K562 (cell line): ENCODE results near the gene ENTREP3. TPM values are rescaled to one million over a fixed set of nuclear protein-coding genes. Genes with fewer than 3 reads are reported as not detected.
A peak's percentile ranks its signal among the peaks of the same experiment; 100 is the strongest.

Experiments
- ASH1L ChIP-seq: fragments of 450-650 bp; IDR thresholded peaks from 2 replicates; pipeline ENCODE4 v1.6.1; 2018; ENCODE audit warnings: borderline replicate concordance, mild to moderate bottlenecking, low read depth; ENCODE audit not compliant: partially characterized antibody
- BHLHE40 ChIP-seq: IDR thresholded peaks from 2 replicates; pipeline ENCODE4 v1.6.1; 2011; ENCODE audit warnings: low read length, improper control_type of control experiment
- BRCA1 ChIP-seq, 2 experiments: fragments of 450-650 bp in 1 of 2; sonication (generic) in 1 of 2; formaldehyde crosslinking in 1 of 2; IDR thresholded peaks; 2 replicates each; pipeline versions ENCODE4 v1.5.0 to v1.6.1; 2017 to 2020; ENCODE audit warnings: mild to moderate bottlenecking in 1 of 2, missing genetic modification reagents in 1 of 2
- DPF2 ChIP-seq: fragments of 450-650 bp; IDR thresholded peaks from 2 replicates; pipeline ENCODE4 v1.6.1; 2016
- HCFC1 ChIP-seq: IDR thresholded peaks from 2 replicates; pipeline ENCODE4 v1.6.1; 2012; ENCODE audit warnings: low read depth, low read length, improper control_type of control experiment
- HDAC1 ChIP-seq, 2 experiments: fragments of 450-650 bp; IDR thresholded peaks; 2 replicates each; pipeline ENCODE4 v1.6.1; 2016 to 2017; ENCODE audit warnings: inconsistent platforms in 1 of 2, mild to moderate bottlenecking in 1 of 2, moderate library complexity in 1 of 2
- HDGF ChIP-seq: fragments of 450-650 bp; IDR thresholded peaks from 2 replicates; pipeline ENCODE4 v1.6.1; 2016
- HOXB6 ChIP-seq: fragments of 250-450 bp; sonication (Bioruptor Pico); IDR thresholded peaks from 2 replicates; pipeline ENCODE4 v1.5.1; 2022; ENCODE audit warnings: mild to moderate bottlenecking, borderline replicate concordance
- KDM1A ChIP-seq, 2 experiments: fragments of 450-650 bp; IDR thresholded peaks; 2 replicates each; pipeline ENCODE4 v1.6.1; 2016; ENCODE audit warnings: mild to moderate bottlenecking in 2 of 2
- KLF16 ChIP-seq: IDR thresholded peaks from 2 replicates; pipeline ENCODE4 v1.6.1; 2016; ENCODE audit warnings: antibody characterized with exemption
- MYC ChIP-seq, 2 experiments: fragments of 250-450 bp in 1 of 2; sonication (Bioruptor Pico) in 1 of 2; IDR thresholded peaks; 2 replicates each; pipeline versions ENCODE4 v1.5.1 to v1.6.1; 2012 to 2021; ENCODE audit warnings: low read depth in 2 of 2, borderline replicate concordance in 1 of 2, improper control_type of control experiment in 1 of 2, low read length in 1 of 2, mild to moderate bottlenecking in 1 of 2, moderate library complexity in 1 of 2
- NFATC3 ChIP-seq: fragments of 450-650 bp; IDR thresholded peaks from 2 replicates; pipeline ENCODE4 v1.6.1; 2017; ENCODE audit warnings: mild to moderate bottlenecking
- NR2C2 ChIP-seq, 2 experiments: fragments of 200-800 bp in 1 of 2; sonication (Bioruptor generic) in 1 of 2; sonication (generic) in 1 of 2; formaldehyde crosslinking in 1 of 2; IDR thresholded peaks; 2 replicates each; pipeline versions ENCODE4 v1.6.1 to v1.8.0; 2016 to 2022; ENCODE audit warnings: mild to moderate bottlenecking in 1 of 2, missing compliant biosample characterization in 1 of 2, missing genetic modification characterization in 1 of 2, missing genetic modification reagents in 1 of 2
- NR4A1 ChIP-seq, 2 experiments: fragments of 250-450 bp in 1 of 2; fragments of 450-650 bp in 1 of 2; sonication (Bioruptor Pico) in 1 of 2; IDR thresholded peaks; 2 replicates each; pipeline versions ENCODE4 v1.4.0 to v1.6.1; 2016 to 2020; ENCODE audit warnings: mild to moderate bottlenecking in 2 of 2, missing compliant biosample characterization in 1 of 2, missing genetic modification characterization in 1 of 2, moderate library complexity in 1 of 2
- RBM39 ChIP-seq: fragments of 200-400 bp; formaldehyde crosslinking; optimal IDR thresholded peaks from 2 replicates; pipeline ENCODE3; 2018; ENCODE audit warnings: low read depth, low read length
- SAFB ChIP-seq: fragments of 200-400 bp; formaldehyde crosslinking; IDR thresholded peaks from 2 replicates; pipeline ENCODE4 v1.6.1; 2017; ENCODE audit warnings: low read depth, low read length, borderline replicate concordance
- SIRT6 ChIP-seq: IDR thresholded peaks from one replicate; pipeline ENCODE4 v1.6.1; 2012; ENCODE audit warnings: low read depth, mild to moderate bottlenecking, control low read depth, inconsistent platforms, low read length, moderate library complexity
- SIX5 ChIP-seq, 2 experiments: IDR thresholded peaks; 2 replicates each; pipeline ENCODE4 v1.6.1; 2011; ENCODE audit warnings: low read length in 2 of 2, borderline replicate concordance in 1 of 2, low read depth in 1 of 2, mild to moderate bottlenecking in 1 of 2, moderate library complexity in 1 of 2; ENCODE audit not compliant: insufficient read depth in 1 of 2
- SMARCB1 ChIP-seq: IDR thresholded peaks from 2 replicates; pipeline ENCODE4 v1.6.1; 2011; ENCODE audit warnings: improper control_type of control experiment, low read depth; ENCODE audit not compliant: insufficient read length
- TRIM24 ChIP-seq, 2 experiments: fragments of 450-650 bp; IDR thresholded peaks; 2 replicates each; pipeline ENCODE4 v1.6.1; 2016
- ZNF140 ChIP-seq: fragments of 250-450 bp; sonication (Bioruptor Pico); IDR thresholded peaks from 2 replicates; pipeline ENCODE4 v1.8.0; 2021; ENCODE audit warnings: moderate library complexity, mild to moderate bottlenecking, inconsistent platforms
- ZNF143 ChIP-seq: sonication (generic); formaldehyde crosslinking; IDR thresholded peaks from 2 replicates; pipeline ENCODE4 v1.9.0; 2022; ENCODE audit warnings: mild to moderate bottlenecking, missing genetic modification reagents
- ZNF717 ChIP-seq: fragments of 250-450 bp; sonication (Bioruptor Pico); IDR thresholded peaks from 2 replicates; pipeline ENCODE4 v1.5.0; 2021
- ZNF766 ChIP-seq: fragments of 200-800 bp; sonication (Bioruptor generic); conservative IDR thresholded peaks from 2 replicates; pipeline ENCODE4 v1.6.1; 2016; ENCODE audit warnings: missing genetic modification characterization, missing compliant biosample characterization
- polyA plus RNA-seq, 8 experiments: library from polyadenylated mRNA; depleted of rRNA in 4 of 8; stranded (reverse) in 5 of 8; unstranded in 3 of 8; fragments of >200 nt; fragmentation: Nextera tagmentation in 2 of 8; fragmentation: Illumina TruSeq in 1 of 8; extraction: Ambion mirVana in 2 of 8; extraction: Trizol in 1 of 8; gene quantifications; 2 replicates each; pipeline versions ENCODE4 v1.2.1 to v1.2.3, GENCODE V29; 2011 to 2014; ENCODE audit warnings: inconsistent platforms in 1 of 8, missing spikeins in 1 of 8
- total RNA-seq, 7 experiments: library from RNA; depleted of rRNA in 6 of 7; stranded (reverse); fragments of >200 nt in 6 of 7; fragmentation: Illumina TruSeq in 2 of 7; extraction: Trizol in 2 of 7; gene quantifications; 2 replicates each; pipeline versions ENCODE4 v1.2.1 to v1.2.3, GENCODE V29; 2011 to 2021; ENCODE audit warnings: low replicate concordance in 1 of 7
- TF ChIP-seq, protein P1 (sequence below): sonication (generic); formaldehyde crosslinking; IDR thresholded peaks from 2 replicates; pipeline ENCODE4 v1.8.0; 2022; ENCODE audit warnings: missing genetic modification reagents, mild to moderate bottlenecking, borderline replicate concordance
- TF ChIP-seq, protein P2 (sequence below): fragments of 450-650 bp; formaldehyde crosslinking; IDR thresholded peaks from 2 replicates; pipeline ENCODE4 v1.4.0; 2020; ENCODE audit warnings: mild to moderate bottlenecking, moderate library complexity
- TF ChIP-seq, protein P3 (sequence below): fragments of 450-650 bp; formaldehyde crosslinking; conservative IDR thresholded peaks from 2 replicates; pipeline ENCODE4 v1.4.0; 2022; ENCODE audit warnings: mild to moderate bottlenecking, missing genetic modification characterization

The ENTREP3 gene
- total and polyA plus RNA-seq, 9 of the 15 experiments (the other 6 are each of a cell fraction or from before 2014, with no cell fraction given), result 1.9 to 41.8 (median 5.9) TPM

DNA sequence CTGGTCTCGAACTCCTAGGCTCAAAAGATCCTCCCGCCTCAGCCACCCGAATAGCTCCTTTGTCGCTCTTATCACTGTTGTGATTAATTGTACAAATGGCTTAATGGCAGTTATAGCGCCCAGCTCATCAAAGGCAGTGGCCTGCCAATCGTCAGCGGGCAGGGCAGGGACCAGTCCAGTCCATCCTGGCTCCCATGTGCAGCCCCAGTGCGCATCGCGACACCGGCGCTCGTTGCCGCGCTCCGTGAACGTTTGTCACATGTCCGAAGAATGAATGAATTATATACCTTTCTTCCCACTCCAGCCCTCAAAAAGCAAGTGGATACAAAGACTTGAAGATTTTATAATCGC is 28.4 kb downstream of the ENTREP3 start (continued):
- TF ChIP-seq NR2C2 (CRISPR knock-in tag; IDR thresholded peaks at IDR 0.05) (no peak), NR2C2 (tag; IDR thresholded peaks at IDR 0.05) (no peak; the same call in 1 of the 2 replicates), SIRT6 (no peak), ASH1L (no peak), BRCA1 (IDR thresholded peaks at IDR 0.05) (no peak), BRCA1 (CRISPR knock-in tag; IDR thresholded peaks at IDR 0.05) (no peak), ZNF717 (CRISPR knock-in tag) (no peak), HDGF (no peak), BHLHE40 (peak; percentile 17; the same call in 1 of the 2 replicates), NR4A1 (CRISPR knock-in tag; IDR thresholded peaks at IDR 0.05) (0 out of 2 replicates have a peak, but pooled peaks have one; percentile 12), NR4A1 (tag; IDR thresholded peaks at IDR 0.05) (no peak), TRIM24 (IDR thresholded peaks at IDR 0.05) (0 out of 4 replicates have a peak, but pooled peaks of 1 of the 2 experiments have one; percentile 4), KLF16 (no peak), NFATC3 (no peak), HCFC1 (0 out of 2 replicates have a peak, but pooled peaks have one; percentile 5), ZNF766 (no peak), RBM39 (no peak), ZNF143 (CRISPR knock-in tag) (0 out of 2 replicates have a peak, but pooled peaks have one; percentile 41), HOXB6 (CRISPR knock-in tag) (no peak), SIX5 (IDR thresholded peaks at IDR 0.05; ENCODE audit: borderline replicate concordance in 1 of 2, insufficient read depth in 1 of 2, low read depth in 1 of 2, low read length in 2 of 2) (no peak), SAFB (no peak), ZNF140 (CRISPR knock-in tag) (no peak), DPF2 (no peak), SMARCB1 (no peak), HDAC1 (IDR thresholded peaks at IDR 0.05) (peak; percentile 17 to 72; a peak in 1 of 4 replicates), KDM1A (IDR thresholded peaks at IDR 0.05) (peak in 1 of 2 experiments; percentile 5; a peak in 1 of 4 replicates), MYC (IDR thresholded peaks at IDR 0.05; ENCODE audit: low read depth, low read length) (peak; percentile 9; the same call in 1 of the 2 replicates), MYC (CRISPR knock-in tag; IDR thresholded peaks at IDR 0.05; ENCODE audit: borderline replicate concordance, low read depth) (peak; percentile 73; the same call in 1 of the 2 replicates)
- TF ChIP-seq, protein P1, sequence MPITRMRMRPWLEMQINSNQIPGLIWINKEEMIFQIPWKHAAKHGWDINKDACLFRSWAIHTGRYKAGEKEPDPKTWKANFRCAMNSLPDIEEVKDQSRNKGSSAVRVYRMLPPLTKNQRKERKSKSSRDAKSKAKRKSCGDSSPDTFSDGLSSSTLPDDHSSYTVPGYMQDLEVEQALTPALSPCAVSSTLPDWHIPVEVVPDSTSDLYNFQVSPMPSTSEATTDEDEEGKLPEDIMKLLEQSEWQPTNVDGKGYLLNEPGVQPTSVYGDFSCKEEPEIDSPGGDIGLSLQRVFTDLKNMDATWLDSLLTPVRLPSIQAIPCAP, result 0 out of 2 replicates have a peak, but pooled peaks have one; percentile 73
- TF ChIP-seq, protein P2, sequence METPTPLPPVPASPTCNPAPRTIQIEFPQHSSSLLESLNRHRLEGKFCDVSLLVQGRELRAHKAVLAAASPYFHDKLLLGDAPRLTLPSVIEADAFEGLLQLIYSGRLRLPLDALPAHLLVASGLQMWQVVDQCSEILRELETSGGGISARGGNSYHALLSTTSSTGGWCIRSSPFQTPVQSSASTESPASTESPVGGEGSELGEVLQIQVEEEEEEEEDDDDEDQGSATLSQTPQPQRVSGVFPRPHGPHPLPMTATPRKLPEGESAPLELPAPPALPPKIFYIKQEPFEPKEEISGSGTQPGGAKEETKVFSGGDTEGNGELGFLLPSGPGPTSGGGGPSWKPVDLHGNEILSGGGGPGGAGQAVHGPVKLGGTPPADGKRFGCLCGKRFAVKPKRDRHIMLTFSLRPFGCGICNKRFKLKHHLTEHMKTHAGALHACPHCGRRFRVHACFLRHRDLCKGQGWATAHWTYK (CRISPR knock-in tag), result no peak
- TF ChIP-seq, protein P3, sequence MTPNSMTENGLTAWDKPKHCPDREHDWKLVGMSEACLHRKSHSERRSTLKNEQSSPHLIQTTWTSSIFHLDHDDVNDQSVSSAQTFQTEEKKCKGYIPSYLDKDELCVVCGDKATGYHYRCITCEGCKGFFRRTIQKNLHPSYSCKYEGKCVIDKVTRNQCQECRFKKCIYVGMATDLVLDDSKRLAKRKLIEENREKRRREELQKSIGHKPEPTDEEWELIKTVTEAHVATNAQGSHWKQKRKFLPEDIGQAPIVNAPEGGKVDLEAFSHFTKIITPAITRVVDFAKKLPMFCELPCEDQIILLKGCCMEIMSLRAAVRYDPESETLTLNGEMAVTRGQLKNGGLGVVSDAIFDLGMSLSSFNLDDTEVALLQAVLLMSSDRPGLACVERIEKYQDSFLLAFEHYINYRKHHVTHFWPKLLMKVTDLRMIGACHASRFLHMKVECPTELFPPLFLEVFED, result no peak
